Erythroblast (primary cell): ENCODE measurements around the gene TOGARAM1.

Experiments
- GATA1 ChIP-seq: IDR thresholded peaks from 2 replicates; pipeline ENCODE4 v1.6.1; 2011; ENCODE audit warnings: low read depth, mild to moderate bottlenecking, control low read depth, low read length, moderate library complexity
- POLR2A ChIP-seq: IDR thresholded peaks from 2 replicates; pipeline ENCODE4 v1.6.1; 2011; ENCODE audit warnings: mild to moderate bottlenecking, low read length

DNA sequence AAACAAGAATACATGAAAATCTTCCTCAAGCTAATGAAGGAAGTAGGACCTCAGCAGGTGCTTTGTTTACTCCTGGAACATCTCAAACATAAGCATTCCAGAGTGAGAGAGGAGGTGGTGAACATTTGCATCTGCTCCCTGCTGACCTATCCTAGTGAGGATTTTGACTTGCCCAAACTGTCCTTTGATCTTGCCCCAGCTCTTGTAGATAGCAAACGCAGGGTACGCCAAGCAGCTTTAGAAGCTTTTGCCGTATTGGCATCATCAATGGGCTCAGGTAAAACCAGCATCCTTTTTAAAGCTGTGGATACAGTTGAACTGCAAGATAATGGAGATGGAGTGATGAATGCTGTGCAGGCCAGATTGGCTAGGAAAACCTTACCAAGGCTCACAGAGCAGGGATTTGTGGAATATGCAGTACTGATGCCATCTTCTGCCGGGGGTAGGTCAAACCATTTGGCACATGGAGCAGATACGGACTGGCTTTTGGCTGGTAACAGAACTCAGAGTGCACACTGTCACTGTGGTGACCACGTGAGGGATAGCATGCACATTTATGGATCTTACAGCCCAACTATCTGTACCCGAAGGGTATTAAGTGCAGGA, 1.9 kb downstream of the TOGARAM1 start:
- no peak for TF ChIP-seq POLR2A
- TF ChIP-seq GATA1, result no peak
